ENCODE results near the gene MOAP1. TPM values are rescaled to one million over a fixed set of nuclear protein-coding genes. Genes with fewer than 3 reads are reported as not detected.

Gene MOAP1
- total and polyA plus RNA-seq, 2 of the 8 experiments (the other 6 are each of a cell fraction or from before 2014, with no cell fraction given) = 18.3 to 20.1 TPM

DNA sequence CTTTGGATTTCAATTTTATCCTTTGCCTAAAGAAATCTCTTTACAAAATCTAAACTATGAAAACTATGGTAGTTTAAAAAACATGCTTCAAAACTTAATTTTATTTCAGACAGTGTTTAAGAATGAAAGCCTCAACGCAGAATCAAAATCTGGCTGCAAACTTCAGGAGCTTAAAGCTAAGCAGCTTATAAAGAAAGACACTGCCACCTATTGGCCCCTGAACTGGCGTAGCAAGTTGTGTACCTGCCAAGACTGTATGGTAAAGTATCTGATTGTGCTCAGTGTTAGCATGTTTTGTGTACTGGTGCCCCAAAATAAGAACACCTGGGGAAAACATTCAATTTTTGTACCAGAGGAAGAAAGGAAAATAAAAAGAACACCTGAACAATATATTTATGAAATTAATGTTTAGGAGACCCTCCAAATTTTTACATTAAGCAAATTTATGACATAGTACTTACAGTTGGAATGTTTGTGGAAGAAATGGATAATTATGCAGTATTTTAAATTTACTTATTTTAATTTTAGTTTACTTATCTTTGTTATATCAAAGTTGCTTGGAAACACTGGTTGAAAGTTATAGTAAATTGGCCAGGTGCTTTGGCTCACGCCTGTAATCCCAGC lies 34.5 kb upstream of the MOAP1 start:
- Histone ChIP-seq H3K27ac (ENCODE audit: low read depth, low read length) (no peak overlapping the region), H3K4ac (replicated peaks; ENCODE audit: insufficient read length, low read depth, low read length) (no peak overlapping the region), H3K9me3 (ENCODE audit: insufficient read depth in 2 of 2, low read depth in 1 of 2, low read length in 1 of 2) (no peaks in the 10 kb centered on the region), H4K20me1 (replicated peaks in 1 of 2; ENCODE audit: control insufficient read depth in 1 of 2, insufficient read depth in 2 of 2, low read length in 2 of 2) (no peaks in the 10 kb centered on the region), H3K56ac (replicated peaks; ENCODE audit: insufficient read length, low read depth, low read length) (no peak overlapping the region), H2BK120ac (replicated peaks; ENCODE audit: low read depth, low read length) (no peak overlapping the region), H3K36me3 (ENCODE audit: control insufficient read depth in 2 of 4, insufficient read depth in 4 of 4, low read length in 3 of 4) (peaks cover 5 to 38% (median 22%) of the 10 kb centered on the region in 4 experiments; a peak in 7 of 8 replicates), H4K91ac (replicated peaks; ENCODE audit: insufficient read length, low read length) (no peak overlapping the region), H2BK15ac (ENCODE audit: low read length) (no peak overlapping the region), H3K79me2 (ENCODE audit: control insufficient read depth in 1 of 2, insufficient read depth in 2 of 2, low read length in 2 of 2) (no peaks in the 10 kb centered on the region), H3K79me1 (ENCODE audit: low read depth, low read length) (no peaks in the 10 kb centered on the region), H2AFZ (ENCODE audit: low read length) (no peak overlapping the region), H3K4me1 (replicated peaks in 1 of 4; ENCODE audit: control insufficient read depth in 3 of 4, insufficient read depth in 4 of 4, low read length in 3 of 4) (no peaks in the 10 kb centered on the region), H3K27me3 (replicated peaks in 1 of 4; ENCODE audit: control insufficient read depth in 3 of 4, extremely low read depth in 1 of 4, insufficient read depth in 3 of 4, low read length in 3 of 4) (no peaks in the 10 kb centered on the region), H4K8ac (ENCODE audit: extremely low read depth, insufficient read depth, low read length) (no peak overlapping the region), H3K4me3 (ENCODE audit: extremely low read depth in 1 of 4, insufficient read depth in 2 of 4, low read depth in 3 of 4, low read length in 4 of 4) (no peak overlapping the region), H2AK5ac (ENCODE audit: low read depth, low read length) (no peak overlapping the region), H4K5ac (ENCODE audit: insufficient read length, low read depth, low read length) (no peak overlapping the region), H3K23me2 (ENCODE audit: low read depth, low read length) (no peaks in the 10 kb centered on the region), H3K9ac (replicated peaks in 1 of 4; ENCODE audit: extremely low read depth in 1 of 4, low read depth in 3 of 4, low read length in 3 of 4) (no peak overlapping the region), H3K23ac (ENCODE audit: insufficient read length) (no peak overlapping the region), H3K14ac (ENCODE audit: insufficient read length) (no peak overlapping the region), H3K18ac (ENCODE audit: extremely low read depth, low read length) (no peak overlapping the region), H2BK5ac (ENCODE audit: low read depth, low read length) (no peak overlapping the region), H2BK12ac (ENCODE audit: low read depth, low read length) (no peak overlapping the region), H3K4me2 (ENCODE audit: insufficient read depth in 1 of 2, low read depth in 2 of 2, low read length in 2 of 2) (no peak overlapping the region), H2BK20ac (ENCODE audit: low read length) (no peak overlapping the region)
- peak; percentile 57 for FAIRE-seq
- TF ChIP-seq POU5F1 (IDR thresholded peaks at IDR 0.05; ENCODE audit: low read depth, low read length) = no peak
- peak; percentile 76 to 86 for TF ChIP-seq RAD21 (IDR thresholded peaks at IDR 0.05 in 1 of 2, conservative IDR thresholded peaks at IDR 0.05 in 1 of 2; ENCODE audit: low read depth in 2 of 2, low read length in 2 of 2)
- TF ChIP-seq, protein P1, sequence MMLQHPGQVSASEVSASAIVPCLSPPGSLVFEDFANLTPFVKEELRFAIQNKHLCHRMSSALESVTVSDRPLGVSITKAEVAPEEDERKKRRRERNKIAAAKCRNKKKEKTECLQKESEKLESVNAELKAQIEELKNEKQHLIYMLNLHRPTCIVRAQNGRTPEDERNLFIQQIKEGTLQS (IDR thresholded peaks at IDR 0.05; ENCODE audit: insufficient read depth, low read depth, low read length) = no peak
- TF ChIP-seq NRF1 (IDR thresholded peaks at IDR 0.05; ENCODE audit: low read depth, low read length) = no peak
- TF ChIP-seq, protein P2, sequence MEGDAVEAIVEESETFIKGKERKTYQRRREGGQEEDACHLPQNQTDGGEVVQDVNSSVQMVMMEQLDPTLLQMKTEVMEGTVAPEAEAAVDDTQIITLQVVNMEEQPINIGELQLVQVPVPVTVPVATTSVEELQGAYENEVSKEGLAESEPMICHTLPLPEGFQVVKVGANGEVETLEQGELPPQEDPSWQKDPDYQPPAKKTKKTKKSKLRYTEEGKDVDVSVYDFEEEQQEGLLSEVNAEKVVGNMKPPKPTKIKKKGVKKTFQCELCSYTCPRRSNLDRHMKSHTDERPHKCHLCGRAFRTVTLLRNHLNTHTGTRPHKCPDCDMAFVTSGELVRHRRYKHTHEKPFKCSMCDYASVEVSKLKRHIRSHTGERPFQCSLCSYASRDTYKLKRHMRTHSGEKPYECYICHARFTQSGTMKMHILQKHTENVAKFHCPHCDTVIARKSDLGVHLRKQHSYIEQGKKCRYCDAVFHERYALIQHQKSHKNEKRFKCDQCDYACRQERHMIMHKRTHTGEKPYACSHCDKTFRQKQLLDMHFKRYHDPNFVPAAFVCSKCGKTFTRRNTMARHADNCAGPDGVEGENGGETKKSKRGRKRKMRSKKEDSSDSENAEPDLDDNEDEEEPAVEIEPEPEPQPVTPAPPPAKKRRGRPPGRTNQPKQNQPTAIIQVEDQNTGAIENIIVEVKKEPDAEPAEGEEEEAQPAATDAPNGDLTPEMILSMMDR (IDR thresholded peaks at IDR 0.05; ENCODE audit: control extremely low read depth in 1 of 3, insufficient read depth in 1 of 3, low read depth in 1 of 3, low read length in 3 of 3) = peak in 2 of 3 experiments; percentile 72 to 77; a peak in 3 of 4 replicates
- DNase-seq (ENCODE audit: low read depth in 1 of 2, low spot score in 2 of 2) = no peak
- POLR2A ChIA-PET (ENCODE audit: partially characterized antibody) = interaction anchor here (0.6 to 1.5 kb wide), 2 partner anchors 10 to 229 kb away, joined by 3 to 9 read pairs; no protein-coding TSS in a partner anchor
- CTCF ChIA-PET (ENCODE audit: partially characterized antibody) = interaction anchor here (0.5 to 4.6 kb wide), 20 partner anchors 9 to 1225 kb away, joined by 3 to 27 read pairs (median 3); partner anchors contain the start of genes GON7 and UBR7
- WGBS, 2 experiments (ENCODE audit: extremely low coverage in 1 of 2, insufficient coverage in 1 of 2, insufficient read length in 1 of 2, insufficient replicate concordance in 2 of 2, low coverage in 1 of 2, low lambda C conversion rate in 2 of 2, missing lambda C conversion rate in 1 of 2) = 82% methylated on average over 3 of the region's 3 CpGs; no CpG with 5 or more reads in 1 of the 2 experiments
